Measurements from ENCODE around the gene KLHL21.

The KLHL21 gene

DNA sequence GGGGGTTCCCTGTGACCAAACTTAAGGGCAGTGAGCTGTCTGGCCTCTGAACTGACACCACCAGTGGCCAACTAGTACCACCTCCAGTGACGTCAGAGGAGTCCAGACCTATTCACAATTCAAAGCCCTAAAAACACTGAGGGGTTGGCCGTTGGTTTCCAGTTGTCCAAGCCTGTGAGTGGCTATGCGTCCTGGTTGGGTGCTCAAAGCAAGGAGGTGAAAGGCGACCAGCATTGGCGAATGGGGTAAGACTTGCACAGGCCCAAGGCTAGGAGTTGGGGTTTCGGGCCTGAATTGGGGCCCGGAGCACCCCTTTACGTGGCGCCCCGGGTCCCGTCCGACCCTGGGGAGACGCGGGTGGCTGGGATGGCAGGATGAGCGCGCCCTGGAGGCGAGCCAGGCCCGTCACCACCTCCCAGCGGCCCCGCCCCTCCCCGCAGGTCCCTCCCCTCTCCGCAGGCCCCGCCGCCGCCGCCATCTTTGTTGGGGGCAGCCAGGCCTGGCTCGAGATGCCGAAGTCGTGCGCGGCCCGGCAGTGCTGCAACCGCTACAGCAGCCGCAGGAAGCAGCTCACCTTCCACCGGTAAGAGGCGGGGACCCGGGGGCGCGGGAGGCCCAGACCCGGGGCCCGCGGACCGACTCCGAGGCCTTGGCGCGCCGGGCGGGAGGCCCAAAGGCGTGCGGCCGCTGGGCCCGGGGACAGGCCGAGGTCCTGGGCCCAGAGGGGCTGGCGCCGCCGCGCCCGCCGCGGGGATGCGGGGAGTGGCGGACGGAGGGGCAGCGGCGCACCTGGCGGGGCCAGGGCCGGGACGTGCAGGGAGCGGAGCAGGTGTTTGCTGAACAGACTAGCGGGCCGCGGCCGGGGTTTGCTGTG is 22.3 kb upstream of the KLHL21 start, which contains the start of gene THAP3:
Gene THAP3 (plus strand): TSS at position 159 of the 874 bp plus-strand sequence. CDS start 351 bp downstream, at position 510.
- DNase-seq (ENCODE audit: low read depth): peak; percentile 85

DNA sequence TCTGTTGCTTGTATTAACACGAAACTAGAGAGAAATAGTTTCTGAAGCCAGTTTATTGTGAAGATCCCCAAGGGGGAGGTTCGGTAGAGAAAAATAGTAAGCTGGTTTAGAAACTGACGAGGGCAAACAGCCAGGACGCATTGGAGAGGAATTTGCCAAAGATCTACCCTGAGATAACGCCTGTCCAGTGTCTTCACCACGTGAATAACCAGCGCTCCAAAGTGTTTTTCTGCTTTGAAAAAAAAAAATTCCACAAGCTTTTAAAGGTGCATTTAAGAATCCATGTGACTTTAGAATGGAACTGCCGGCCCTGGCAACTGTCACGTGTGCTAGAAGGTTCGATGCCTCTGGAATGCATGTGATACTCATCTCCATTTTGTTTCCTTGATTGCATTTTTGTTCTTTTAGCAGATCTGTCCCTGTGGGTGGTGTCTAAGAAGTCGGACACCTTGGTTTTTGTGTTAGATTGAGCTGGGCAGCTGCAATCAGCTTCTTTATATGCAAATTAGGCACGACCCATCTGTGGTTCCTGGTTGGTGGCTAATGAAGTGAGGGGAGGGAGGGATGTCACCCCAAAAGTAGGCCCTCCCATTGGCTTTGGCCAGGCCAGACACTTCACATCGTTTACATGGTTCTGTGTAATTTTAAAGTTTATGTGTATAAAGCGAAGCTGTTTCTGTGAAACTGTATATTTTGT is 20.7 kb upstream of the KLHL21 start:
- DNase-seq (ENCODE audit: low read depth): no peak

- DNase-seq (ENCODE audit: low read depth): no peak
These were observed 19.9 kb upstream of the KLHL21 start for GRCh38 chr1:6622396-6623152.

- DNase-seq (ENCODE audit: low read depth): no peak
These were observed 19.0 kb upstream of the KLHL21 start for GRCh38 chr1:6621429-6622391.

DNA sequence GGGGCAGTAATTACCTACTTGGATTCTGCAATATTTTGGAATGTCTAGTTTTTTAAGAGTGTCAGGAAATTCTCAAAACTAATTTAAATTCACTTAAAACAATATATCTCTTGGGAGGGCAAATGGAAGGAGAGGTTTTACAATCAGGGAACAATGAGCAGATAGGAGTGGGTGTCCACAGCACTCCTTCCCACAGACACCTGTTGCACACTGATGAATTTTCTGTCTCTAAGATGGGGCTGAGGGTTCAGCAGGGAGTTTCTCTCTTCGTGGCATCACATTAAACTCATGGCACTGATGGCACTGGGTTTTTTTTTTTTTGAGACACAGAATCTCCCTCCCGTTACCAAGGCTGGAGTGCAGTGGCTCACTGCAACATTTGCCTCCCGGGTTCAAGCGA is 16.4 kb upstream of the KLHL21 start:
- no peak for DNase-seq (ENCODE audit: low read depth)

GRCh38 chr1:6614929-6615785 is 12.5 kb upstream of the KLHL21 start:
- DNase-seq (ENCODE audit: low read depth): no peak

GRCh38 chr1:6614019-6614928 is 11.6 kb upstream of the KLHL21 start:
- peak; percentile 38 for DNase-seq (ENCODE audit: low read depth)

DNA sequence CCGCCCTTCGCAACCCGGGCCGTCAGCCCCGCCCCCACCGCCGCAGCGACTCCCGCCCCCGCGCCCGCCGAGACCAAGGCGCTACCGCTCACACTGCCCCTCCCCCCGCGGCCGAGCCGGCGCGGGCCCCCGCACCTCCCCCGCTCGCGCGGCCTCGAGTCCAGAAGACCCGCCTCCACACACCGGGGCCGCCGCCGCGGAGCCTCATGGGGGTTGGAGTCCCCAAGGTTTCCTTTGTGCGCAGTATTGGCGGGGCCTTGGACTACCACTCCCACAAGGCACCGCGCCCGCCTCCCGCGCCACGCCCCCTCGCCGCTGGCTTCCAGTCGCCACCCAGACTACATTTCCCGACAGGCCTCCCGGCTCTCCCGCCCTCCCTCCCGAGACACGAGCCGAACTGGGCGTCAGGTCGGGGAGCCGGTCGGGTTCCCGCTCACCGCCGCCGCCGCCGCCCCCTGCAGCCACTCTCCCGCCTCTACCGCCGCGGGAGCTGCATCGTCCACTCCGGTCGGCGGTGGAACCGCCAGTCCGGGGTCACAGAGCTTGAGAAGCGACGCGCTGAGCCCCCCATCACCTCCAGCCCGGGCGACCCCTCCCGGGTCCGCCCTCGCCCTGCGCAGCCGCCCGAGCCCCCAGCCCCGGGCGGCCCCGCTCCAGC is 10.8 kb upstream of the KLHL21 start, which contains the start of gene PHF13:
Gene PHF13 (plus strand): TSS at position 371 of the 658 bp plus-strand sequence. CDS start 336 bp downstream, outside the sequence.
- peak; percentile 99 for DNase-seq (ENCODE audit: low read depth)

DNA sequence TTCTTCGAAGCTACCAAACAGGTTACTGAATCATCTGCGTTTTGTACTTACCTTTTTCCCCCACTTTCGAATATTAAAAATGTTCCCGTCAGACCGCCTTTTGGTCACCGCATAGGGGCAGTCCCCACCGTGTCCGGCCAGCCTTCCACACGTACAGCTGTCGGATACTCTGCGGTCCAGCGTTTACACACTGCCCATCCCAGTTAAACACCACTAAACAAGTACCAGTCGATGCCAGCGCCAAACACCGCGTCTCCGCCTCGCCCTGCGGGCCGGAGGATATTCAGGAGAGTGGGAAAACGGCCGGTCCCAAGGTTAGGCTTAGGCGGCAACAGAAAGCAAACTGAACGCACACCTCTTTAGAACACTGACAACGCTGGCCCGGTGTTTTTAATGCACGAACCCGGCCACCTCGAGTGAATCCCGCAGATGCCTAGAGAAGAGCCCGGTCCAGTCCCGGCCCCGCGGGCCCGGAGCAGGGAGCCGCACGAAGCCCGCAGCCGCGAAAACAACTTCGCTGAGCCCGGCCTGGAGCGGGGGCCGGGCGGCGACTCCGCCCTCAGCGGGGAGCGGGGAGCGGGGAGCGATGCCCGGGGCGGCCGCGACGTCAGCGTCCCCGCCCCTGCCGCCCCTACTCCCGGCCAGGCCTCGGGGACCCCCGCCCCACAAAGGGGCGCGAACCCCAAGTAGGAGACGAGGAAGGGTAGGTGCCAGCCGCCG is 10.1 kb upstream of the KLHL21 start:
- DNase-seq (ENCODE audit: low read depth): peak; percentile 23

- no peak for DNase-seq (ENCODE audit: low read depth)
These were observed 1.4 kb upstream of the KLHL21 start for GRCh38 chr1:6603915-6604558.

DNA sequence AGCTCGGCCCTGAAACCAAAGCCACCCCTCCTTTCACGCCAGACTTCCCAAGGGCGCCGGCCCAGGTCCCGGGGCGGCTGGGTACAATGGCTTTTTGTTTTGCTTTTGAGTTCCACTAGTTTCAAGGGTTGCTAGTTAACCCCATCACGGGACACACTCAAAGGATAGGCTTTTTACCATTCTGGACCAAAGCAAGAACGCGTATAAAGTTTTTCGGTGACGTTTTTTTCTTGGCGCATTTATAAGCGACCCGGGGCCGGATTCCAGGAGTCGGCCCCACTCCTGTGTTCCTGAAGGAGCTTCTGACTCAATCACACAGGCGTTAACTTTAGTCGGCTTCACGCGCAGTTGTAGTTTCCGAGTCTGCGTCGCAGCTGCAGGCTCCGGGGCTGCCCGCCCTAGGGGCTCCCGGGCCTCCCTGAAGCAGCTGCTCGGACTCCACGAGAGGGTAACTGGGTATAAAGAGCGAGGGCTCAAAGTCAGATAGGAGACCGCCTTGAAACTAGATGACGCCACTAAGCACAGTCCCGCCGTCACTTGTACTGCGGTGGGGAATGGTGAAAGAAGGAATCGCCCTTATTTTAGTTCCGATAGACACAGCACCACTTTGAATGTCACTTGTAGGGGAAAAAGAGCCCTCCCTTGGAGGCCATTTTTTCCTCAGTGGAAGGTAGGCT is 707 bp upstream of the KLHL21 start:
- peak; percentile 46 for DNase-seq (ENCODE audit: low read depth)

- DNase-seq (ENCODE audit: low read depth): no peak
These were observed 573 bp downstream of the KLHL21 start for GRCh38 chr1:6601923-6602668.

DNA sequence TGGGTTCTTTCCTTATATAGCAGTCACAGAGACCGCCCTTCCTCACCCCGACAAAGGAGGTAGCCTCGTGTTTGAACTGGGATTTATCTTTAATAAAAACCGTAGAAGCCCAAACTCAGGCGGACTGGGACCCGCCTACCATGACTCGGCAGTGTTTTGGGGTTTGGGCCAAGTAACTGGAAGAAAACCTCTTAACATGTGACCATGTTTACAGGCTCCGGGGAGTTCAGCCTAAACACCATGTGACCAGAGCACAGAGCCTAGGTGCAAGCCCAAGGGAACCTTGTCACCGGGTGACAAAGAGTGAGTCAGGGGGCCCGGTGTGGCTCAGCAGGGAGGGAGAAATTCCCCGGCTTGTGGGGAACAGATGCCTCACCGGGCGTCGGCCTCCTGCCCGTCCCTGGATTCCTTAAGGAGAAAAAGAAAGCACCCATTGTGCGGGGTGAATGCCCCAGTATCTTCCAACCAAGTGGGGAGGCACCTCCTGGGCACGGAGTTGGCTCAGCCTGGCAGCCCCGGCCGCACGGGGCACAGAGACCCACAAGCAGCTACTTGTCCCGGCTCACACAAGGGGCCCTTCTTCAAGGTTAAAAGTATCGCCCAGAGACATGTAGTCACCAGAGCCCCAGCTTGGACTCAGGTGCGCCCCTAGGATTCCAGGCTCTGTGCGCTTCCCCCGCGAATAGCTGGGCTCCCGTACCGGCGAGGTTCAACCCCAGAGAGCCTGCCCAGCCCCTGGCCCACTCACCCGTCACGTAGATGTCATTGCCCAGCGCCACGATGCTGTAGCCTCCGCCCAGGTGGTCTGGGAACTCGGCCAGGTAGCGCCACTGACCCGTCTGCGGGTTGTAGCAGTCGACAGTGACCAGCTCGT is 1.4 kb downstream of the KLHL21 start:
- DNase-seq (ENCODE audit: low read depth): peak; percentile 84

DNA sequence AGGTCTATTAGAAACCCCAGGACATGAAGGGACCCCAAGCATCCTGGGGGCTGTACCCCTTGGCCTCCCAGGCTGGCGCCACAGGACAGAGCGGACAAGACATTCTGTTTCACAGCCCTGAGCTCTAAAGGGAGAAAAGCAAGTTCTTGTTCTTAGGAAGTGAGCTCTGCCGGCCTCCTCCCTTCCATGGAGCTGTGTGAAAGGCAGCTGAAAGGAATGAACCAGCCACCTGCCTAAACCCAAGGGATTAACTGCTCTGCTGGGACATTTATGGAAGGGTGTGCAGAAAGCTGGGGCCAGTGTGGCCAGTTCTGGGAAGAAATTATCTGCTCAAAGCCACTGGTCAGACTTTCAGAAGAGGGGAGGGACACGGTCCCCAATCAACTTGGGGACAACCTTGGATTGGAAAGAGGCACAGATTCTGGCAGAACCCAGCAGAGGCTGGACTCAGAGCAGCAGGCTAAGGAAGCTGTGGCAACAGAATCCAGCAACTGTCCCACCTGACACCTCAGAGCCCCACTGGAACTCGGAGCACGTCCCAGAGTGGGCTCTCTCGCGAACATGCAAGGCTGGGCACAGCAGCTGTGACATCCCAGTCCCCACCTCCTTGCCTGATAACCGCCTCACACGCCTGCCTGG is 2.1 kb downstream of the KLHL21 start:
- no peak for DNase-seq (ENCODE audit: low read depth)

All from activated T-cell treated with anti-CD3 and anti-CD28 coated beads for 24 hours (primary cell).